Pons (tissue), 1 donor: ENCODE data around the gene CUBN.
A peak's percentile ranks its signal among the peaks of the same experiment; 100 is the strongest.
"Not testable (repeated sequence)": the region's sequence is repeated elsewhere in the genome, so short reads cannot be mapped to it uniquely, and the experiment has no call there.

Experiments used
- DNase-seq: peaks from one replicate; pipeline ENCODE4 v3.0.0-alpha.2; 2016; ENCODE audit warnings: low spot score

Gene CUBN

GRCh38 chr10:17141504-17142229 lies 12.1 kb upstream of the CUBN start:
- DNase-seq: no peak

- no peak for DNase-seq
These were observed 10.8 kb upstream of the CUBN start for GRCh38 chr10:17140386-17140761.

DNA sequence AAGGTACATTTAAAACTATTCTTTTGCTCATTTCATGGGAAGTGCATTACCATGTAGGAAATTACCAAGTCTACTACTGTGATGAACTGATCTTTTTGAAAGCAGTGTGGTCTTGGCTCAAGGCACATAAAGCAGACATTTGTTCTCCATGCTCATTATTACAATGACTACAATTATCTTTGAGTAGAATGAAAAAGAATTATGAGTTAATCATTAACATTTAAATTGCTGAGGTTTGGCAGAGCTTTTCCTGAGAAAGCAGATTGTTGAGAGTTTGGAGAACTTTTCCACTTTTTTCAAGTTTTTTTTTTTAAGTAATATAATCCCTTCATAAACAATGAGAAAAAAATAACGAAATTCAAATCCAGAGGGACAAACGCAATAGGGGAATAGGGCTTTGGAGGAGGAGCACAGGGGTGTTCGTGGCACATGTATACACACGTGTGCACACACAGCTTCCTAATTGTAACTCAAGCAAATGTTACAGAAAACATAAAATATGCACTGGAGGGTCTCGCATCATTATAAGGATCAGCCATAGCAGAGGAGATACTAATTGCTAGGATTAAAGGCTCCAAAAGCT lies 8.9 kb upstream of the CUBN start:
- no peak for DNase-seq

DNA sequence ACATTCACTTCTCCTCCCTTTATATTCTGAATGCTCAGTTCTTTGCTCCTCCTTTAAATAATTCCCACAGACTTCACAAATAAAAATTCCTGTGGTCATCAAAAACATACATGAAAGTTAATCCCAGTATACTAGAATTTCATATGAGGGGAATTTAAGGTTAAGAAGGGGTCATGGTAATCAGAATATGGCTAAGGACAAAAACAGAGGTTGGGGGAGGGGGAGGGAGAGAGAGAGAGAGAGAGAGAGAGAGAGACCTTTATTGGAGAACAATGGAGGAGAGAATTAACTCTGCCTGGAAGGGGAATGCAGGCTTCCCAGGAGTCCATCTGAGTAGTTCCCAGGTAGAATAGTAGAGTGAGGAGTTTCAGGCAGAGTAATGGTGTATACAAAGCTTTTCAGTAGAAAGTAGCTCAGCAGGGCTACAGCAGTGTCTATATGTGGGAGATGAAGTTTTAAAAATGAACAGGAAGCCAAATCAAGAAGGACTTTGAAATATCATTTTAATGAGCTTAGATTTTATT lies 5.2 kb upstream of the CUBN start:
- no peak for DNase-seq

DNA sequence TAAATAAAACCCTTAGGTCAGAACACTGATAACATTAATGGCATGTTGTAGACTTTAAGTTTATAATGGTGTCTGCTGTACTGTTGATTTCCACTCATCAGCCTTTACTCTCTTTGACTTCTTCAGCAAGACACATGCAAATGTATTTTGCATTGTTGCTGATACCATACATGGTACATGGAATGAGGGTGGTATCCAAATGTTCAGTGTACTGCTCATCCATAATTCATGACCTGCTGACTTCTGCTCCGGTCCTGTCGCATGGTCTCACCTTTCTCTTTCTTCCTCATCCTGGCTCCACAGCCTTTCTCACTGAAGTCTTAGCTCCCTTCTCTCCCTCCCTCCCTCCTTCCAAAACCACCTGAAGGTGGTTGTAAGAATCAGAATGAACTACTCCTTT lies 4.7 kb upstream of the CUBN start:
- DNase-seq: no peak

- peak; percentile 20 for DNase-seq
These were observed 1.4 kb downstream of the CUBN start for GRCh38 chr10:17128261-17128660.

GRCh38 chr10:17126327-17126726 lies 3.3 kb downstream of the CUBN start:
- no peak for DNase-seq

DNA sequence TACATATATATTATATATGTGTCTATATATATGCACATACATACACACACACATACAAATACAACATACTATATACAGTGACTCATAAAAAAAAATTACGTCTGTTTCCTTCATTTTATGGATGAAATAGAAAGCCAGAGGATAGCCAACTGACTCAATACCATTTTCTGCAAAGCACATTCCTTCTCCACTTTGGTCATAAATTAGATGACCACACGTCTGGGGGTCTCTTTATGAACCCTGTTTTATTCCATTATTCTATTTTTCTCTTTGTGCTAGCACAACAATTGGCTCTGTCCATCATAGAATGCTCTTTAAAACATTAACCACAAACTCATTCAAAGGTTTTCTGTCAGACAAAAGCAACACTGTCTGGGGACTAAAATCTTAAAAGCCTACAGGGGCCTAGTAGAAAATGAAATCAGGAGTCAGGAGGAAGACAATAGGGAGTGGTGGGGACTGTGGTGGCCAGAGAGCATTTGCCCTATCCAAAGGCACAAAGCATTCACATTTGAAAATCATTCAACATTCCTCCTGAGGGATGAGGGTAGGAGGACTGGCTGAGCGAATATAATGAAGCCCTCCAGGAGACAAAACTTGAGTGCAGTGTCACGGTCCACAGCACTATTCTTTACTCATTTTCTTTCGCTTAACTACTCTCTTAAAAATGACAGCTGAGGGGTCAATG lies 4.3 kb downstream of the CUBN start:
- no peak for DNase-seq

- DNase-seq: no peak
These were observed 5.7 kb downstream of the CUBN start for GRCh38 chr10:17123961-17124360.

DNA sequence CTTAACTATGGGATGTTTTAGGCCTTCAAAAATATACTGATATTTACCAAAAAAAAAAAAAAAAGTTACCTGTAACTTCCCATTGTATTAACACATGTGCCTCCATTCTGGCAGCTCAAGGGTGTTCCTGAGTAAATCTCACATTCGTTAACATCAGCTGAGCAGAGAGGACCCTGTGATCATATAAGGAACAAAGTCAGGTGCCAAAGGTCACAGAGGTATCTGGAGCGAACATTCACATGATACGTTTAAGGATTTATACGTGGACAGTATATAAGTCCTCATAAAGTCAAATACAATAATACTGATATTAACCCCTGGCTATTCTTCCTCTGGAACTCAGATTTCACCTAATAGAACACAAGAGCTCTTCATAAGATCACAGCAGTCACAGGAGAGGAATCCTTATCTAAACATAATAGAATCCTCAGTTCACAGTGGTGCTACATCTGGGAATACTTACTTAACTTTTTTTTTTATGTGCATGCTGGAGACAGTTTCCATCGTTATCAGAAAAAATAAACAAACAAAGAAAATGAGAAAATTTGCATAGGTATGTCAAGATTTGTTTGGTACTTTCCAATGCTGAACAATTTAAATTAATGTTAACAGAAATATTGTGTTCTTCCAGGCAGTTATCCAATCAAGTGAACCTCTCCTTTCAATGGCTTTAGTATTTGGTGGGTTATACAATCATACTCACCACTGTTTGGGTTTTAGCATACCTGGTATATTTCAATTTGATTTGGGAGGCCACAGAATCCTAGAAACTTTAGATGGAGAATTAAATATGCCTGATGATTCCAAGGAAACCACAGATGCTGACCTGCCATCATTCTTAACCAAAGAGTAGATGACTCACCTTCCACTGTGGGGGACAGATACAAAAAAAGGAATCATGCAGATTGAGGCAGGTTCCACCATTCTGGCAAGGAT lies 6.6 kb downstream of the CUBN start:
- DNase-seq: peak; percentile 15

- DNase-seq: no peak
These were observed 7.6 kb downstream of the CUBN start for GRCh38 chr10:17122052-17122451.

DNA sequence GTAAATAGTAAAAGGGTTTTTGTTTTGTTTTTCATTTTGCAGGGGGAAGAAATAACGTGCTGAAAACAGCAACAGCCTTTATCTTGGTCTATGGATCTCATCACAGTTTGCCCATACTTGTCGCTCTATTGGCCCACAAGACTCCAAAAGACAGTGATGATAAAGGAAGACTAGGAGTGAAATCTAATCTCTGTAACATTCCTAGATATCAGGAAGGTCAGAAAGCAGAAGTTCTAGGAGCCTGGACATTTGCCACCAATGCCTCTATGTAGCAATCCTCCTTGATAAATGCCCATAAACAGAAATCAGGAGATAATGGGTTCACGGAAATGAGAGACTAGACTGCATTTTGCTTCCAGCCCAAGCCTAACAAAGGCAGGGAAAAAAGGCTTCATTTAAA lies 8.9 kb downstream of the CUBN start:
- DNase-seq: no peak

DNA sequence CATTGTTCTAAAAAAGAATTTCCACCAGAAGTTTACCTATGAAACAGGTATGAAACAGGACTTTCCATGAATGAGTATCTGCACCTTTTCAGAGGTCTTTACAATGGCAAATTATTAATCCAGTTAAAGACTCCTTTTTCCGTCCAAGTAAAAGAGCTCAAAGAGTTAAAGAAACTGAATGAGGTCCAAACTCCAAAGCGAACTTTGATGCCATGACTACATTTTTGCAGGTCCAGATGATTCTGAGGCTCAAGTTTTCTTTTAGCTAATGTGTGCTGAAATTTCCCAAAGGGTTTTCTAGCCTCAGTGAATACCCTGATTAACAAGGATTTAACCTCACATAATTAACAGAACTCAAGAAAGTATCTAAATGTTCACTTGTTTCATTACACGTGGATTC lies 9.8 kb downstream of the CUBN start:
- no peak for DNase-seq

DNA sequence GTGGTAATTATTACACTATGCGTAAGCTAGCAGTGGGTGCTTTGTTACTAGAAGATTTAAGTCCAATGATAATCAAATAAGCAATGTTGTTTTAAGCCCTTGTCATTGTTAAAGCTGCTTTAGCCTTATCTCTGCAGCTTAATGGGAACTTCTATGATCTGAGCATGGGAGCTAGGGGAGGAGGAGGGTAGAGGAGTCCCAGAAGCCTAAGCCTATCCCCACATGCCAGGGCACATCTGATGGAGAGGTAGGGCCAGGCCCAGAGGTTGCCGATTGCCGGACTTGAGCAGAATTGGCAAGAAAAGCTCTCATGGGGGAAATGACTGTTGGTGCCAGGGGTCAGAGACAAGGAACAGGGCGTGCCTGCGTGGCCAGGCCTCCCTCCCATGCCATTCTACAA lies 13.4 kb downstream of the CUBN start:
- DNase-seq: no peak

DNA sequence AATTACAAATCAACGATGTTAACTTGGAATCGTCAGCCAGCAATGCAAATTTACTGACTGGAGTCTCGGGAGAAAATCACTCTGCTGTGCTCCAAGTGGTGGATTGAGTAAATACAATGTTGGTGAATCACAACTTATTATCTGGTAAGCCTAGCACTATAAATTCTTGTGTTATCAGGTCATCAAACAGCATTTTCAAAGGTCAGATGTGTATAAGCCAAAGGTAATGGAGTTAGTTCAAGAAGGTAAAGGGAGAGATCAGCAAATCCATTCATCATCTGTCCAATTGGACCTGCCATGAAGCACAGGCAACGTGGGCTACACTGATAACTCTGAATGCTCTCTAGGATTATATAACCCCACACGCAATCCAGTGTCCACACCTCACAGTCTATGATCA lies 13.9 kb downstream of the CUBN start:
- DNase-seq: no peak

- not testable (repeated sequence) for DNase-seq
These were observed 14.7 kb downstream of the CUBN start for GRCh38 chr10:17114878-17115444.

- DNase-seq: peak; percentile 26
These were observed 15.6 kb downstream of the CUBN start for GRCh38 chr10:17113889-17114540.

- DNase-seq: no peak
These were observed 16.3 kb downstream of the CUBN start for GRCh38 chr10:17113346-17113745.

- no peak for DNase-seq
These were observed 17.0 kb downstream of the CUBN start for GRCh38 chr10:17112566-17112965.

GRCh38 chr10:17109475-17110207 lies 20.0 kb downstream of the CUBN start:
- no peak for DNase-seq

DNA sequence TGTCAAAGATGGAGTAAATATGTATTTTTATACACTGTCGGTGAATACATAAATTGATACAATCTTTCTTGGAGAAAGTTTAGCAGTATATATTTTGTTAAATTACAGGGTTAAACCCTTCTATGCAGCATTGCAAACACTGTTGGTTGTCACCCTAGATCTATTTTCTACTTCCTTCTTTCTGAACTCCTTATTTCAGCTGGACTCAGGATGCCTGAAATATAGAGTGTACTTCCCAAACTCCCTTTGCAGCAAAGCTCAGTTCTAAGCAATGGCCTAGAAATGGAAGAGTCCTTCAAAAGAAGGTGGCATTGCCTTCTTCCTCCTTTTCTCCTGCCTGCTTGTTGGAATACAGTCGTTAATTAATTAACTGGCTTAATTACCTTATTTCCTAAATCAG lies 20.6 kb downstream of the CUBN start:
- no peak for DNase-seq
